GM19240 (cell line): ENCODE data around the gene TGM1.
A peak's percentile ranks its signal among the peaks of the same experiment; 100 is the strongest.
"Not testable (repeated sequence)": the region's sequence is repeated elsewhere in the genome, so short reads cannot be mapped to it uniquely, and the experiment has no call there.

Experiments used
- DNase-seq: peaks from one replicate; pipeline ENCODE4 v3.0.0; 2011; ENCODE audit warnings: low spot score; ENCODE audit not compliant: insufficient read length

The TGM1 gene

GRCh38 chr14:24255438-24255837 is 7.5 kb downstream of the TGM1 start:
- no peak for DNase-seq

DNA sequence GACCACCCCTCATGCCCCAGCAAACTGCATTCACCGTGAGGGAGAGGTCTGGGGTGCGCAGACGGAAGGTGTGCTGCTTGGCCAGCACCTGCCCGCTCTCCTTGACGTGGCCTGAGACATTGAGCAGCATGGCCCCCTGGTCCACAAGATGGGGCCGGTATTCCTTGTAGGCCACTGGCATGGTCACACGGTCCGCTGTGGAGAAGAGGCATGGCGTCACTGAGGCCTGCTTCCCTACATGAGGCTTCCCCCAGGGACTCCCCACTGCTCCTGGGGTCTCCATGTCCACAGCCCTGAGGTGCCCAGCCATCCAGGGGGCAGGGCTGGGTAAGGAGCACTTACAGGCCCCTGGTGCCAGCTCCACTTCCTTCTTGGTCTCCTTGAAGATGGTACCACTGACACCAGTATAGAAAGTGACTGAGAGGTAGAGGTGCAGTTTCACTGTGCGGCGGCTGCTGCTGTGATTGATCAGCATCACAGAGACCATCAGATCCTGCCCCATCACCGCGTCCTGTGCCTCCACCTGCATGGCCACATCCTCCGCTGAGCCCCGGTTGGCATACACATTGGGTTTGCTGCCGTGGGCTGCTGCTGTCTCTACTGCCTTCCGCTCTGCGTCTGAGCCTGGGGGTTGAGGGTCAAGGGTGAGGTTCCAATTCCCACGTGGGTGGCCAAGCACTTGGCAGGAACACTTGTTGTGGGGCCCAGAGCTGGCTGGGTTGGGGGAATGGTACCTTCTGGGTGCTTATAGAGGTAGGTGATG is 8.2 kb downstream of the TGM1 start:
- DNase-seq, result no peak

- DNase-seq, result no peak
These were observed 9.0 kb downstream of the TGM1 start for GRCh38 chr14:24253936-24254335.

DNA sequence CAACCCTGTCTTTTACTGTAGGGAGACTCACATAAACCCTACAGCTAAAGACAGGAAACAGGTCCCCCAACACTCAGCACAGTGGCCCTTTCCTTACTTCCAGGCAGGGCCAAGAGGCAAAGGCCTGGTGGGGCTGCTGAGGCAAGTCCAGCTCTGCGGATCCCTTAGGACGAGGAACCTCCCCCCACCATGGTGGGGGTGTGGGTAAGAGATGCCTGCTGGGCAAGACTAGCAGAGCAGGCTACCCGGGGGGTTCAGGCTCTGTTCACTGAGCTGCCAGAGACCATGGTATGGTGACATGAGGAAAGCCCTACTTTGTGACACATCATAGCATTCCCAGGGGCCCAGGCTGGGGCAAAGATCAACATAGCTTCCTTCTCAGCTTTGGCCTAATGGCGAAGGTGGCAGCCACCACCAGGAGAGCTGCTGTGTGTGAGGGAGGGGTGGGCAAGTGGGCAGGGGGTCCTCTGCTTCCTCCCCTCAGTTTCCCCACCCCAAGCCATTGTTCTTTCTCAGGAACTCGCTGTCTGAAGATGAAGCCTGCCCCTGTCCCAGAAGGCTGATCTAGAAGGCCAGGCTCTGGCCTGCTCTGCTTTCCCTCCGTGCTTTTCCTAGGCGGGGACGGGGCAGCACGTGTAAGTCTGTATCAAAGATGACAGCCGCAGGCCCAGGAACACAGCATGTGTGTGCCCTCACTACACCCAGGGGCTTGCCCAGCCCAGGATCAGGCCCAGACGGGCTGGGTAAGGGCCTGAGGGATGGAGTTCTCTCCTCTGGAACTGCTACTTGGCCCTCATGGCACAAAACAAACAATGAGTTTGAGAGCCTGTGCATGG is 10.5 kb downstream of the TGM1 start:
- DNase-seq, result no peak

GRCh38 chr14:24251880-24252288 is 11.1 kb downstream of the TGM1 start:
- DNase-seq, result no peak

DNA sequence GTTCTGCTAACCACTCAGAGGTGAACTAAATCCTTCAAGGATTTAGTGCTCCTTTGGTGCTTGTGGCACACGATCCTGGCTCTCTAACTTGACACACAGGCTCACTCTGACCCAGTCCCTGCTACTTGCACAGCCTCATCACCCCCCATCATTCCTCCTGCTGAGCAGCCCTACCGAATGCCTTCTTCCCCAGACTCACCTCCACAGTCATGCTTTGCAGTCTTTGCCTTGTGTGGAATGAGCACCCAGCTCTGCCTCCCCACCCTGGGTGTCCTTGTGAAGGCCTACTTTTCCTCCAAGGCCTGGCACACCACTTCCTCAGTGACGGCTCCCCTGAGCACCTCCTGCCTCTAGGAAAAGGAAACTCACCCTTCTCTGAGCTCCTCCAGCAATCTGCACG is 12.6 kb downstream of the TGM1 start:
- no peak for DNase-seq

- DNase-seq, result no peak
These were observed 13.6 kb downstream of the TGM1 start for GRCh38 chr14:24249230-24250021.

GRCh38 chr14:24247422-24247821 is 15.6 kb downstream of the TGM1 start:
- no peak for DNase-seq

- DNase-seq, result peak; percentile 61
These were observed 16.2 kb downstream of the TGM1 start for GRCh38 chr14:24246765-24247212.

DNA sequence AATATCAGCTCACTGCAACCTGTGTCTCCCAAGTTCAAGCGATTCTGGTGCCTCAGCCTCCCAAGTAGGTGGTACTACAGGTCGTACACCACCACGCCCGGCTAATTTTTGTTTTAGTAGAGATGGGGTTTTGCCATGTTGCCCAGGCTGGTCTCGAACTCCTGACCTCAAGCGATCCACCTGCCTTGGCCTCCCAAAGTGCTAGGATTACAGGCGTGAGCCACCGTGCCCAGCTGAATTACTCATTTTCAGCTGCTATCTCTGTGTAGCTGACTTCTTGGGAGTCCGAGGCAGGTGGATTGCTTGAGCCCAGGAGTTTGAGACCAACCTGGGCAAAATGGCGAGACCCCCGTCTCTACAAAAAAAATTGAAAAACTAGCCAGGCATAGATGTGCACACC is 17.6 kb downstream of the TGM1 start:
- DNase-seq, result not testable (repeated sequence)

DNA sequence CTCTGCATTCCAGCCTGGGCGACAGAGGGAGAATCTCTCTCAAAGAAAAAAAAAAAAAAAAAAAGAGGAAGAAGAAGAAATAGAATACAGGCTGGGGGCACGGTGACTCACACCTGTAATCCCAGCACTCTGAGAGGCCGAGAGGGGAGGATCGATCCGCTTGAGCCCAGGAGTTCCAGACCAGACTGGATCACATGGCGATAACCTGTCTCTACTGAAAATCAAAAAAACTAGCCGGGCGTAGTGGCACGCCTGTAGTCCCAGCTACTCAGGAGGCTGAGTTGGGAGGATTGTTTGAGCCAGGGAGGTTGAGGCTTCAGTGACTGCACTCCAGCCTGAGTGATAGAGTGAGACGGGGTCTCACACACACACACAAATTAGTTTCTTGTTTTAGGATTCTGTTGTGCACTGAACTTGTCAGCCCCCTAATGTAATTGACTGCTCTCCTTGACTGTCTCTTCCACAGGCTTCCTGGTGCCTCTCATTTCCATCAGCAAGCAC is 19.6 kb downstream of the TGM1 start:
- DNase-seq, result no peak

DNA sequence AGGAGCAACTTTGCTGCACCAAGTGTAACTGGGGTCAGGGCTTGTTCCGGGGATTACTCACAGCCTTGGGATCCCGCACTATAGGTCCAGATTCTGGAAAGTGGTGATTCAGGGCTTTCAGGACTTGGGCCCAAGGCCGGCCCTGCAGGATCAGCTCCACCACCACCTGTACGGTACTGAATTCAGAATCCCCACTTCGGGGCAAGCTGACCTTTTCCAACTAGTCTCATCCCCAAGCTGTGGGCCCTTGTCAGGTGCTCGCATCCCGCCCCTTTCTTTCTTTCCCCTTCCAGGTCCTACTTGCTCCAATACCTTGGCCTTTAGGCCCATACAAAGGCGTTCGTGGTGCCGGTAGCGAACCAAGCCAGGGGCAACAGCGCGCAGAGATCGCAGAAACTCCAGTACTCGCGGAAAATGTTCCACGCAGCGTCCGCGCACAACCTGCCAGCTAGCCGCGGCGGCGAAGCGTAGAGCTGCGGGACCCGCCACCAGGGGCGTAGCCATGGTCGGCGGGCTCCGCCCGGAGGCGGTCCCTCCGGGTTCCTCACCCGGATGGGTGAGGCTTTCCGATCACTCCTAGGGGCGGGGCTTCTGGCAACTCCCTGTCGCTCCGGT is 21.0 kb downstream of the TGM1 start:
- DNase-seq, result peak; percentile 80

- DNase-seq, result no peak
These were observed 22.7 kb downstream of the TGM1 start for GRCh38 chr14:24240110-24240918.

DNA sequence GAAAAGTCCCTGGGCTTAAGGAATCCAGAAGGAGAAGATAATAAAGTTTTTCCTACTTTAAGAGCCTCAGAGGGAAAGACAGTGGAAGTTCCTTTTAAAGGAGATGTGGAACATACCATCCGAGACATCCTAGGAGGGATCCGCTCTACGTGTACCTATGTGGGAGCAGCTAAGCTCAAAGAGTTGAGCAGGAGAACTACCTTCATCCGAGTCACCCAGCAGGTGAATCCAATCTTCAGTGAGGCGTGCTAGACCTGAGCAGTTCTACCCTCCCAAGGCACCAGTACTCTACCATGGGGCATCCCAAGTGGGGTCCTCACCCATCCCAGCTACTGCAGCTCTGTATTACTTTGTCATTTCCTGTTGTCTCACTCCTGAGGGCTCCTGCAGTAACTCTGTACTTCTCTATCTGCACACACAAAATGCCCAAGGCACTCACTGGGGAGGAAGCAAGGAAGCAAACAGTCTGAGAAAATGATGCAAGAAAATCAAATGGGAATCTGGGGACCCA is 24.4 kb downstream of the TGM1 start:
- no peak for DNase-seq

DNA sequence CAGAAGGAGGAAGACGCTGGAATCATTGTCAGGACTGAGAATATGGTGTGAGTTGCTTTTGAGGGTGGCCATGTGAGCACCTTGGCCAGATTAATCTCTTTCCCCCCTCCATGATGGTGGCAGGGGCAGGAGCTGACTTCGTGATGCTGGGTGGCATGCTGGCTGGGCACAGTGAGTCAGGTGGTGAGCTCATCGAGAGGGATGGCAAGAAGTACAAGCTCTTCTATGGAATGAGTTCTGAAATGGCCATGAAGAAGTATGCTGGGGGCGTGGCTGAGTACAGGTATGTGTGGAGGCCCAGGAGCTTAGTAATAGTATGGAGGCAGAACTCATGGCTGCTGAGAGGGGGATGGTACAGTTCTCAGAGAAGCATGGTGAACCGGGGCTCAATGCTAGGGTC is 24.9 kb downstream of the TGM1 start:
- DNase-seq, result no peak

DNA sequence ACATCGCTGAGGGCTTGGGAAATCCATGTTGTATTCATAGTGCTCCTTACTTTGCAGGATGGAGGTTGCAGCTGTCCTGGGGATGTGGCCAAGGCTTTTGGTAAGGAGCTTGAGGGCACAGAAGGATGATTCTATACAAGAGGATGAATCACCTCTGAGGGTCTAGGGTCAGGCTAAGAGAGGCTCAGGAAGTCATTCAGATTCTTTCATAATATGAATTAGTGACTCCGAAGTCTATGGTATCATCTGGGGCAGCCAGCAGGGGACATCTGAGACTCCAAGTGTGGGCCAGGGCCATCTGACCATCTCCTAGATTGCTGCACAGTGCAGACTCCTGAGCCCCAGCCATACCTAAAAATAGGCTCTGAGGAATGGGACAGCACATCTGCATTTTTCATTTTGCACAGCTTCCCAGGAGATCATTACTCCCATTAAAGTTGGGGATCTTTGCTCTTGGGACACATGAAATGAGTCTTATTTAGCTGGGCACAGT is 25.5 kb downstream of the TGM1 start:
- DNase-seq, result no peak

DNA sequence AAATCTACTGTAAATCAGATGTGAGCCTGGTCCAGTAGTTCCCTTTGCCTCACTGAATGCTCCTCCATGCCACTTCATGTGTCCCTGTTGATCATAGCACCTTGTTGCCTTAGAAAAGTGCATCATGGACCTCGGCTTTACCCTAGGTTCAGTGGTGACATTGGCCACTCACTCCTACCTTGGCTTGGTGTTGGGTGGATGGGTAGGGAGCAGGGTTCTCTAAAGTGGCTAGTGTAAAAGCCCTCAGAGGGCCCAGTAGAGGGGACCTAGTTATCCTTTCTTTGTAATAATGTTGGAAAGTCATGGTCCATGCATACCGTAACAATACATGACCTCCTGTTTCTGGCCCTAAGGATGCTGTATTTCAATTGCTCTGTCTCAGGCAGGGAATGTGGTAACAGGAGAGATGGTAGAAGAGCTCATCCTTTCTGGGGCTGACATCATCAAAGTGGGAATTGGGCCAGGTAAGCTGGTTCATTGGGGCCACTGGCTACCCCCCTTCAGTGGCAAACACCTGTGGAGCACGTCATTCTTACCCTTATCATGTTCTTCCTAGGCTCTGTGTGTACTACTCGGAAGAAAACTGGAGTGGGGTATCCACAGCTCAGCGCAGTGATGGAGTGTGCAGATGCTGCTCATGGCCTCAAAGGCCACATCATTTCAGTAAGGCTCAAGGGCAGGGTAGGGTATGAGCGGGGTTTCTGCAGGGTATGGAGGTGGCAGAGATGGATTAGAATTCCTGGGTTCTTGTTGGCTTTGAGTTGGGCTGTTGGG is 26.1 kb downstream of the TGM1 start:
- no peak for DNase-seq

DNA sequence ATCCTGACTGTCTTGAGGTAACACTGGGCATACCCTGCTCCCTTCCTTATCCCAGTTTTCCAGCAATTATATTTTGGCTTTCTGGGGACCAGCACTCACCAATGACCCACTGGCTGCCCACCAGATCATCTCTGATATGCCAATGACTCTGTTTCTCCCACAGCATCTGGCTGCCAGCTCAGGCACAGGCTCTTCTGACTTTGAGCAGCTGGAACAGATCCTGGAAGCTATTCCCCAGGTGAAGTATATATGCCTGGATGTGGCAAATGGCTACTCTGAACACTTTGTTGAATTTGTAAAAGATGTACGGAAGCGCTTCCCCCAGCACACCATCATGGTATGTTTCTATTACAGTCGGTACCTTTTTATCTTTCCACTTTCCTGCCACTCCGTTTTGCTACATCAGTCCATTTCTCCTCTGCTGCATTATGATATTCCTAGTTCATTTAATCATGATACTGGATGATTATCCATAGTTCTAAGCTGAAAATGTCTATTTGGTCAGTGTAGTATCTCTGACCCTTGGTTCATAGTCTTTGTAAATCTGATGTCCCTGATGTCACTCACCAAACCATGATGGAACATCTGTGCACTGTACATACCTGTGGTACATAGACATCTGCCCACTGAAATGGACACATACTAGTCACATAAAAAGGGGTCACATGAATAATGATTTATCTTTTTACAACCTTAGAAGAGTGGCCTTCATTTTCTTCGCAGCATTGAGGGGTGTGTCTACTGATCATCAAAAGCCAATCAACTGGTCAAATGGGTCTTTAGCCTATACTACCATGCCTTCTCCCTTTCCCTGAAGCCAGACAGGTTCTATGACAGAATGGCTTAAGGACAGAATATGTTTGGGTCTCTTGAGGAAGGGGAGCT is 26.9 kb downstream of the TGM1 start:
- no peak for DNase-seq
